ENCODE measurements around the gene ARHGAP27.
A peak's percentile ranks its signal among the peaks of the same experiment; 100 is the strongest.
"Not testable (repeated sequence)": the region's sequence is repeated elsewhere in the genome, so short reads cannot be mapped to it uniquely, and the experiment has no call there.

The ARHGAP27 gene

GRCh38 chr17:45446872-45447625, 14.4 kb upstream of the ARHGAP27 start:
- DNase-seq: not testable (repeated sequence)

- DNase-seq: not testable (repeated sequence)
These were observed 13.5 kb upstream of the ARHGAP27 start for GRCh38 chr17:45445901-45446743.

GRCh38 chr17:45444856-45445820, 12.5 kb upstream of the ARHGAP27 start:
- DNase-seq: not testable (repeated sequence)

- DNase-seq: not testable (repeated sequence)
These were observed 11.6 kb upstream of the ARHGAP27 start for GRCh38 chr17:45444301-45444700.

- not testable (repeated sequence) for DNase-seq
These were observed 10.9 kb upstream of the ARHGAP27 start for GRCh38 chr17:45443371-45444260.

GRCh38 chr17:45441526-45442310, 9.0 kb upstream of the ARHGAP27 start:
- DNase-seq: no peak

- not testable (repeated sequence) for DNase-seq
These were observed 8.3 kb upstream of the ARHGAP27 start for GRCh38 chr17:45440839-45441515.

GRCh38 chr17:45440161-45440778, 7.6 kb upstream of the ARHGAP27 start:
- DNase-seq: no peak

- no peak for DNase-seq
These were observed 6.4 kb upstream of the ARHGAP27 start for GRCh38 chr17:45438931-45439610.

- DNase-seq: no peak
These were observed 5.0 kb upstream of the ARHGAP27 start for GRCh38 chr17:45437465-45438283.

GRCh38 chr17:45436625-45437464, 4.2 kb upstream of the ARHGAP27 start:
- no peak for DNase-seq

- DNase-seq: no peak
These were observed 3.5 kb upstream of the ARHGAP27 start for GRCh38 chr17:45436161-45436560.

GRCh38 chr17:45435481-45435880, 2.8 kb upstream of the ARHGAP27 start:
- DNase-seq: no peak

- DNase-seq: no peak
These were observed 477 bp upstream of the ARHGAP27 start for GRCh38 chr17:45433159-45433535.

- DNase-seq: peak; percentile 73
These were observed 902 bp downstream of the ARHGAP27 start for GRCh38 chr17:45431531-45432404.

Measured in activated CD8-positive, alpha-beta memory T cell treated with anti-CD3 and anti-CD28 coated beads, Interleukin-2, amount 50 U/mL, for 4 hours (primary cell).